Measurements from ENCODE around the gene DOK6.

DOK6 gene

DNA sequence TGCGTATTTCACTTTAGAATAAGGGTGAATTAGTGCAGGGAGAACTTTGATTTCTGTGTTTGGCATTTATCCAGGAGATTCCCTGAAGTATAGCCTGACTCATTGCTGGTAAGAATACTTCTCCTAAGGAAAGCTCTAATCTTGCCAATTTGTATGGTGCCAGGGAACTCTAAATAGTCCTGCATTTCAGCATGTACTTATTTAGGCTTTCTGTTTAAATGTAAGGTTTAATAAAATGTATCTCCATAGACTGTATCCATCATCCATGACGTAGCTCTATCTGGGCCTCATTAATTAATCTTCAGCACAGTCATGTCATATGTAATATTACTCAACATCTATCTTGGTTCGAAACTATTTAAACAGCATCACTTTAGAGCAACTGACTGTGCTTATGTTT, 127.7 kb downstream of the DOK6 start:
- Mint-ChIP-seq H3K4me3 (no peak overlapping the region), H3K27me3 (ENCODE audit: low read depth, poor library complexity) (no peaks in the 10 kb centered on the region), H3K27ac (no peak overlapping the region), H3K9me3 (peaks cover 3% of the 10 kb centered on the region), H3K36me3 (ENCODE audit: low read depth) (no peaks in the 10 kb centered on the region), H3K4me1 (peaks cover 14% of the 10 kb centered on the region)
- TF ChIP-seq, protein P1, sequence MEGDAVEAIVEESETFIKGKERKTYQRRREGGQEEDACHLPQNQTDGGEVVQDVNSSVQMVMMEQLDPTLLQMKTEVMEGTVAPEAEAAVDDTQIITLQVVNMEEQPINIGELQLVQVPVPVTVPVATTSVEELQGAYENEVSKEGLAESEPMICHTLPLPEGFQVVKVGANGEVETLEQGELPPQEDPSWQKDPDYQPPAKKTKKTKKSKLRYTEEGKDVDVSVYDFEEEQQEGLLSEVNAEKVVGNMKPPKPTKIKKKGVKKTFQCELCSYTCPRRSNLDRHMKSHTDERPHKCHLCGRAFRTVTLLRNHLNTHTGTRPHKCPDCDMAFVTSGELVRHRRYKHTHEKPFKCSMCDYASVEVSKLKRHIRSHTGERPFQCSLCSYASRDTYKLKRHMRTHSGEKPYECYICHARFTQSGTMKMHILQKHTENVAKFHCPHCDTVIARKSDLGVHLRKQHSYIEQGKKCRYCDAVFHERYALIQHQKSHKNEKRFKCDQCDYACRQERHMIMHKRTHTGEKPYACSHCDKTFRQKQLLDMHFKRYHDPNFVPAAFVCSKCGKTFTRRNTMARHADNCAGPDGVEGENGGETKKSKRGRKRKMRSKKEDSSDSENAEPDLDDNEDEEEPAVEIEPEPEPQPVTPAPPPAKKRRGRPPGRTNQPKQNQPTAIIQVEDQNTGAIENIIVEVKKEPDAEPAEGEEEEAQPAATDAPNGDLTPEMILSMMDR (IDR thresholded peaks at IDR 0.05), result no peak
- DNase-seq, result no peak

DNA sequence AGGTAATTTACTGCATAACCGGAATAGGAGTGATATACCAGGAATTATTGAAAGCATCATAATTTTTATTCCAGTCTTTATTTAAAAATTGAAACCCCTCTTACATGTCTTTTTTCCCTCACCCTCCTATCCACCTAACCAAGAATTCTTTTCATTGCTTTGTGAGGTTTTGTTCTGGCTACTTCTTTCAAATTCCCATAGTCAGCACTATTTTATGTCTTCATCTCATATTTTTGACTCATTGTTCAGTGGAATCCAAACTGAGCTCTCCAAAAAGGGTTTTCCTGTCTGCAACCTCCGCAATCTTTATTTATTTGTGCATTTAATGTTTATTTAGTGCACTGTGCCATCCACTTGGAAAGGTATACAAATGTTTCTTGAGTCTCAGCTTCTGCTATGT, 128.5 kb downstream of the DOK6 start:
- Mint-ChIP-seq H3K27ac (peak overlapping the region; percentile 10), H3K27me3 (ENCODE audit: low read depth, poor library complexity) (no peaks in the 10 kb centered on the region), H3K4me3 (no peak overlapping the region), H3K9me3 (peaks cover 3% of the 10 kb centered on the region), H3K36me3 (ENCODE audit: low read depth) (no peaks in the 10 kb centered on the region), H3K4me1 (peaks cover 14% of the 10 kb centered on the region)
- TF ChIP-seq, protein P1 (IDR thresholded peaks at IDR 0.05), result no peak
- no peak for DNase-seq

DNA sequence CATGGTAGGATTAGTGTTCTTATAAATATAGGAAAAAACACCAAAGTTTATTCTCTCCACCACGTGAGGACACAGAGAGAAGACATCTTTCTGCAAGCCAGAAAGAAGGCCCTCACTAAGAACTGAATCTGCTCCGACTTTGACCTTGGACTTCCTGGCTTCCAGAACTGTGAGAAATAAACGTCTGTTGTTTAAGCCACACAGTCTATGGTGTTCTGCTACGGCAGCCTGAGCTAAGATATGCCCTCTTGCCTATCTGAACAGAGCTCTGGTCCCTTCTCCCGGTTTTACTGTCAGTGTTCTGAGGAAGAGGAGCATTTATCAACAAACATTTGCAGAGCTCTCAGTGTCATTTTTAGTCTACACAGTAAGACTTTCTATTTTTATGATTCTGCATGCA, 131.3 kb downstream of the DOK6 start:
- H3K4me3 Mint-ChIP-seq, result no peak overlapping the region
- no peaks in the 10 kb centered on the region for H3K36me3 Mint-ChIP-seq (ENCODE audit: low read depth)
- no peak for DNase-seq
- H3K9me3 Mint-ChIP-seq, result peaks cover 3% of the 10 kb centered on the region
- no peaks in the 10 kb centered on the region for H3K27me3 Mint-ChIP-seq (ENCODE audit: low read depth, poor library complexity)
- peaks cover 14% of the 10 kb centered on the region for H3K4me1 Mint-ChIP-seq
- TF ChIP-seq, protein P1 (IDR thresholded peaks at IDR 0.05), result no peak
- H3K27ac Mint-ChIP-seq, result no peak overlapping the region

DNA sequence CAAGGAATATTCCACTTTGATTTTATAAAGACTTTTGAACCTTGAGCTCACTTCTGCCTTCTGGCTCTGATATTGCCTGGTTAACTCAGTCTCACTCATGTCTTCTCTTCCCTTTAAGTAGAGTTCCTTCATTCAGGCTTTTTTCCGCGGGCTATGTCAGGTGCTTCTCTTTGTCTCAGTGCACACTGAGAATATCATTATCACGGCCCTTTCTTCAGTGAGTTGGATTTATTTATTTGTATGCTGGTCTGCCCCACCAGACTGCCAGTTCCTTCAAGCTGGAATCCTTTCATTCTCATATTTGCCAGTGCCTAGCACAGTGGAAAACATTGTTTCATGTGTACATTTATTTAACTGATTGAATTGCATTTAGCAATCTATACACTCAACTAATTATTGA, 136.5 kb downstream of the DOK6 start:
- no peak for DNase-seq

DNA sequence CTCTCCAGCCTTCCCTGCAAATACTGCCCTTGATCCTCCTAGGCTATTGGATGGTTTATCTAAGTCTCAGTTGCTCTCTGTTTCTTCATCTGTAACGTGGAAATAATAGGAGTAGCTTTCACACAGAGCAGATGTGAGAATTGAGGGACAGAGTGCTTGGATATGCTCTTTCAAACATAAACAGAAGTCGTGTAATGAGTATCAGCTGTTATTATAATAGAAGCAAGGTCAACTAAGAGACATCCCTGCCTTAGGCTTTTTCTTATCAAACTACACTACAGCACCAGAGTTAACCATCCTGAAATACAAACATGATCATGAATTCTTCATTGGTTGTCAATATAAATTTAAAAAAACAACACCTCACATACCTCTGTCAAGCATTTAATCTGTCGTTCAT, 138.2 kb downstream of the DOK6 start:
- Mint-ChIP-seq H3K27ac (no peak overlapping the region), H3K9me3 (no peaks in the 10 kb centered on the region), H3K4me3 (no peak overlapping the region), H3K4me1 (no peaks in the 10 kb centered on the region), H3K27me3 (ENCODE audit: low read depth, poor library complexity) (peaks cover 5% of the 10 kb centered on the region), H3K36me3 (ENCODE audit: low read depth) (peaks cover 14% of the 10 kb centered on the region)
- DNase-seq, result no peak
- TF ChIP-seq, protein P1 (IDR thresholded peaks at IDR 0.05), result no peak

More for the DNA sequence above, 136.5 kb downstream of the DOK6 start:
- TF ChIP-seq, protein P1 (IDR thresholded peaks at IDR 0.05), result no peak
- Mint-ChIP-seq H3K9me3 (no peaks in the 10 kb centered on the region), H3K4me3 (no peak overlapping the region), H3K27ac (peak overlapping the region; percentile 70), H3K36me3 (ENCODE audit: low read depth) (peaks cover 14% of the 10 kb centered on the region), H3K27me3 (ENCODE audit: low read depth, poor library complexity) (peaks cover 5% of the 10 kb centered on the region), H3K4me1 (no peaks in the 10 kb centered on the region)

DNA sequence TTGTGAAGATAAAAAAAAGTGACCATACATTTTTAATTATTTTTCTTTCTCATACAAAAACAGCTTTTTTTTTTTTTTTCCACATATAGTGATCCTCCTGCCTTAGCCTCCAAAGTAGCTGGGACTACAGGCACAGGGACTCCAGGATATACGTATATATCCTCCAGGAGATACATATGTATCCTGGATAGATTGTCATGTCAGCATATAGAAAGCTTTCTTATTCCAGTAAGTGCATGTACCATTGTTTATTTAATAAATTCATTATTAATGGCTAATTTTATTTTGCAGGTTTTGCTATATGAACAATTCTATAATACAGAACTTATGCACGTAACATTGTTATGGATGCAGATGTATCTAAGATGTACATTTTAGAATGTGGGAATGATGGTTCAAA, 138.7 kb downstream of the DOK6 start:
- H3K4me3 Mint-ChIP-seq, result no peak overlapping the region
- no peaks in the 10 kb centered on the region for H3K9me3 Mint-ChIP-seq
- H3K27ac Mint-ChIP-seq, result no peak overlapping the region
- peaks cover 14% of the 10 kb centered on the region for H3K36me3 Mint-ChIP-seq (ENCODE audit: low read depth)
- DNase-seq, result no peak
- no peaks in the 10 kb centered on the region for H3K4me1 Mint-ChIP-seq
- peaks cover 5% of the 10 kb centered on the region for H3K27me3 Mint-ChIP-seq (ENCODE audit: low read depth, poor library complexity)
- TF ChIP-seq, protein P1 (IDR thresholded peaks at IDR 0.05), result no peak

Measured in nephron progenitor cell (in vitro differentiated cells).